ENCODE results near the gene SULT1C2.
"Not testable (repeated sequence)": the region's sequence is repeated elsewhere in the genome, so short reads cannot be mapped to it uniquely, and the experiment has no call there.

Gene SULT1C2

DNA sequence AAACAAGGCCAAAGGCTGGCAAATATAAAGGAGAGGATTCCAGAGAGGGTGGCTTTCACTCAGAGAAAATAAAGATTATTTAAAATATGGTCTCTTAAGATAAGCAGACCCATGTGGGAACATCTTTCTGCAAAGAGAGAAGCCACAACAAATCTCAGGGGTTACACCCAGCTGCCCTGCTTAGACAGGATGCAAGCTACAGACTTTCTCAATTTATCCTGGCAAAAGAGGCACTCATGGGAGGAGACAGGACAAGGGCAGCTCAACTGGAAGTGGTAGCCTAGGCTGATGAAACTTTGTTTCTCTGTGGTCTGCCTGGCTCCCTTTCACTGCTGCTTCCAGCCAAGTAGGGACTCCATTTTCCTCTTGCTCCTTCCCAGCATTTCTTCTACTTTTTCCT, 63.2 kb downstream of the SULT1C2 start:
- no peaks in the 10 kb centered on the region for H3K36me3 ChIP-seq (ENCODE audit: control insufficient read depth, insufficient read depth, low read length)
- no peak overlapping the region for H3K4me3 ChIP-seq (ENCODE audit: low read depth, low read length)
- H3K27ac ChIP-seq (ENCODE audit: low read depth, low read length), result no peak overlapping the region
- H3K4me1 ChIP-seq (ENCODE audit: control insufficient read depth, insufficient read depth, low read length), result peaks cover 8% of the 10 kb centered on the region; the same call in 1 of the 2 replicates
- no peak overlapping the region for H3K9ac ChIP-seq (ENCODE audit: low read length)
- no peaks in the 10 kb centered on the region for H3K27me3 ChIP-seq (ENCODE audit: control insufficient read depth, insufficient read depth, low read length)
- H3K9me3 ChIP-seq (ENCODE audit: control insufficient read depth, insufficient read depth, low read depth, low read length), result no peaks in the 10 kb centered on the region

DNA sequence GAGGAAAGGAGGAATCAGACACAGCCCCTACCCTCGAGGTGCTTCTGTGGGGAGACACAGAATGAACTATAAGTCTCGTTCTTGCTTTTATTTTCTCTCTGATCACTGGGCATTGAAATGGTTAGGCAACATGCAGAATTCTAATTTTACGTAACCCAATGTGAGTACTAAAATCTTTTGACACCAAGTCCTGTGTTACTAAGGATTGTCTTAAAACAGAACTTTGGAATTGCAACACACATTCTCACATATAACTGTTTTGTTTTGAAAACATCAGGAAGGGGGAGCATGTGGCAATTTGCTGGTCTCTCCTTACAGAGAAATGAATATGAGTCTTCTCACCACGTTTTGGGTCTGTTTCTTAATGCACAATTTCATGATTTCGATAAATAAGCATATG, 65.4 kb downstream of the SULT1C2 start:
- Histone ChIP-seq H3K27me3 (ENCODE audit: control insufficient read depth, insufficient read depth, low read length) (no peaks in the 10 kb centered on the region), H3K4me3 (ENCODE audit: low read depth, low read length) (no peak overlapping the region), H3K36me3 (ENCODE audit: control insufficient read depth, insufficient read depth, low read length) (no peaks in the 10 kb centered on the region), H3K4me1 (ENCODE audit: control insufficient read depth, insufficient read depth, low read length) (no peaks in the 10 kb centered on the region), H3K9ac (ENCODE audit: low read length) (no peak overlapping the region), H3K27ac (ENCODE audit: low read depth, low read length) (no peak overlapping the region), H3K9me3 (ENCODE audit: control insufficient read depth, insufficient read depth, low read depth, low read length) (no peaks in the 10 kb centered on the region)

DNA sequence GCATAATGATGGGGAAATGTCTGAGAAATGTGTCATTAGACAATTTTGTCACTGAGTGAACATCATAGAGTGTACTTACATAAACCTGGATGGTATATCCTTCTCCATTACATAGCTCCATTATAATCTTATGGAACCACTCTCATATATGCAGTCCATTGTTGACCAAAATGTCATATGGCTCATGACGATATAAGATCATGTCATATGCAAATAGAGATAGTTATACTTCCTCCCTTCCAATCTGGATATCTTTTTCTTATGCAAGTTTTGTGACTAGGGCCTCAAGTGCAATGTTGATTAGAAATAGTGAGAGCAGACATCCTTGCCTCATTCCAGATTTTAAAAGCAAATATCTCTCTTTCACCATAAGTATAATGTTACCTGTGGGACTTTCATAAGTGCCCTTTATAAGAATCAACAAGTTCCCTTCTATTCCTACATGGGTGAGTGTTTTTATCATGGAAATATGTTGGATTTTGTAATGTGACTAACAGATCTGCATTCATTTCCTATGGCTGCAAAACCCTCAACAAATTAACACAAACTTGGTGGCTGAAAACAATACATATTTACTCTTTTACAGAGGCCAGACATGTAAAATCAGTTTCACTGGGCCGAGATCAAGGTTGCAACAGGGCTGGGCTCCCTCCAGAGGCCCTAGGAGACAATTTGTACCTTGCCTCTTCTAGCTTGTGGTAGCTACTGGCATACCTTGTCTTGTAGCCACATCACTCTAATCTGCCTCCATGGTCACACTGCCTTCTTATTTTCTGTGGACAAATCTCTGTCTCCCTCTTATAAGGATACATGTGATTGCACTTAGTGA, 67.4 kb downstream of the SULT1C2 start:
- Histone ChIP-seq H3K4me1 (ENCODE audit: control insufficient read depth, insufficient read depth, low read length) (no peaks in the 10 kb centered on the region), H3K27ac (ENCODE audit: low read depth, low read length) (no peak overlapping the region), H3K9ac (ENCODE audit: low read length) (no peak overlapping the region), H3K27me3 (ENCODE audit: control insufficient read depth, insufficient read depth, low read length) (no peaks in the 10 kb centered on the region), H3K36me3 (ENCODE audit: control insufficient read depth, insufficient read depth, low read length) (no peaks in the 10 kb centered on the region), H3K4me3 (ENCODE audit: low read depth, low read length) (no peak overlapping the region), H3K9me3 (ENCODE audit: control insufficient read depth, insufficient read depth, low read depth, low read length) (0 out of 2 replicates have a peak, but pooled peaks cover 2% of the 10 kb centered on the region)

DNA sequence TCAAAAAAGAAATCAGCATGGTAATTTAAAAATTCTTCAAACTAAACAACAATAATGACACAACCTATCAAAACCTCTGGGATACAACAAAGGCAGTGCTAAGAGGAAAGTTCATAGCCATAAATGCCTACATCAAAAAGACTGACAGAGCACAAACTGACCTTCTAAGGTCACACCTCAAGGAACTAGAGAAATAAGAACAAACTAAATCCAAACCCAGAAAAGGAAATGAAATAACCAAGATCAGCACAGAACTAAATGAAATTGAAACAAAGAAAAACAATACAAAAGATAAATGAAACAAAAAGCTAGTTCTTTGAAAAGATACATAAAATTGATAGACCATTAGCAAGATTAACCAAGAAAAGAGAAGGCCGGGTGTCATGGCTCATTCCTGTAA, 70.6 kb downstream of the SULT1C2 start:
- H3K27ac ChIP-seq (ENCODE audit: low read depth, low read length); H3K9ac ChIP-seq (ENCODE audit: low read length); H3K9me3 ChIP-seq (ENCODE audit: control insufficient read depth, insufficient read depth, low read depth, low read length); H3K27me3 ChIP-seq (ENCODE audit: control insufficient read depth, insufficient read depth, low read length); H3K36me3 ChIP-seq (ENCODE audit: control insufficient read depth, insufficient read depth, low read length); H3K4me3 ChIP-seq (ENCODE audit: low read depth, low read length); H3K4me1 ChIP-seq (ENCODE audit: control insufficient read depth, insufficient read depth, low read length): not testable (repeated sequence)

All from HUES6 (cell line).